Neural crest cell (in vitro differentiated cells): ENCODE measurements around the gene KRTAP12-3. TPM values are rescaled to one million over a fixed set of nuclear protein-coding genes. Genes with fewer than 3 reads are reported as not detected.

Experiments
- DNase-seq: peaks from one replicate; pipeline ENCODE4 v3.0.0; 2021; ENCODE audit warnings: low read depth, mixed read lengths, low spot score
- H3K27ac Mint-ChIP-seq: one replicate; pipeline ENCODE4 v1.8.0; 2021; ENCODE audit warnings: mild to moderate bottlenecking, mixed read lengths; ENCODE audit not compliant: unreplicated experiment
- H3K27me3 Mint-ChIP-seq: 2 replicates; pipeline ENCODE4 v1.8.0; 2021; ENCODE audit warnings: low read depth, mild to moderate bottlenecking, mixed read lengths
- H3K36me3 Mint-ChIP-seq: 2 replicates; pipeline ENCODE4 v1.8.0; 2021; ENCODE audit warnings: low read depth, mild to moderate bottlenecking, mixed read lengths
- H3K4me1 Mint-ChIP-seq: 2 replicates; pipeline ENCODE4 v1.8.0; 2021; ENCODE audit warnings: mixed read lengths
- H3K4me3 Mint-ChIP-seq: one replicate; pipeline ENCODE4 v1.8.0; 2021; ENCODE audit warnings: mild to moderate bottlenecking, mixed read lengths
- H3K9me3 Mint-ChIP-seq: 2 replicates; pipeline ENCODE4 v1.8.0; 2021; ENCODE audit warnings: mixed read lengths
- total RNA-seq: library from RNA; stranded (reverse); gene quantifications from 2 replicates; pipeline ENCODE4 v1.2.1, GENCODE V29; 2021
- TF ChIP-seq, protein P1 (sequence below): fragments of 200-600 bp; sonication (generic); conservative IDR thresholded peaks from 2 replicates; pipeline ENCODE4 v1.5.0; 2021; ENCODE audit warnings: antibody characterized with exemption, mild to moderate bottlenecking

The KRTAP12-3 gene
- total RNA-seq, 1 donor from 2014 or later, result not detected

DNA sequence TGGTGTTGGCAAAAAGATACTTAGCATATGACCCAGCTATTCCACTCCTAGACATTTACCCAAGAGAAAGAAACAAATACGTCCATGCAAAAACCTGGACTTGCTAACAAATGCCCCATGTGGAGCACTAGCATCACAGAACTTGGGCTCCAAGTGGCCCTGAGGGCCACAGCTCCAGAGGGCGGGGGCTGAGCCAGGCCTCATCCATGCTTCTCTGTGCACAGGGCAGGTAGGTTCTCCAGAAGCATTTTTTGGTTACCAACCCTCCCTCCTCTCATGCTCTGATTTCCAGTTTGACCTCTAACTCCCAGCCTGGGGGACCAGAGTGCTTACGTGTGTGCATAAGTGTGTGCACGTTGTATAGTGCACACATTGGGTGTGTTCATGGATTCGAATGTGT, 7.0 kb downstream of the KRTAP12-3 start:
- Mint-ChIP-seq H3K4me1 (peaks cover 4% of the 10 kb centered on the region), H3K4me3 (no peak overlapping the region), H3K36me3 (peaks cover 5% of the 10 kb centered on the region), H3K9me3 (peaks cover 18% of the 10 kb centered on the region), H3K27ac (no peak overlapping the region), H3K27me3 (peaks cover 4% of the 10 kb centered on the region)
- TF ChIP-seq, protein P1, sequence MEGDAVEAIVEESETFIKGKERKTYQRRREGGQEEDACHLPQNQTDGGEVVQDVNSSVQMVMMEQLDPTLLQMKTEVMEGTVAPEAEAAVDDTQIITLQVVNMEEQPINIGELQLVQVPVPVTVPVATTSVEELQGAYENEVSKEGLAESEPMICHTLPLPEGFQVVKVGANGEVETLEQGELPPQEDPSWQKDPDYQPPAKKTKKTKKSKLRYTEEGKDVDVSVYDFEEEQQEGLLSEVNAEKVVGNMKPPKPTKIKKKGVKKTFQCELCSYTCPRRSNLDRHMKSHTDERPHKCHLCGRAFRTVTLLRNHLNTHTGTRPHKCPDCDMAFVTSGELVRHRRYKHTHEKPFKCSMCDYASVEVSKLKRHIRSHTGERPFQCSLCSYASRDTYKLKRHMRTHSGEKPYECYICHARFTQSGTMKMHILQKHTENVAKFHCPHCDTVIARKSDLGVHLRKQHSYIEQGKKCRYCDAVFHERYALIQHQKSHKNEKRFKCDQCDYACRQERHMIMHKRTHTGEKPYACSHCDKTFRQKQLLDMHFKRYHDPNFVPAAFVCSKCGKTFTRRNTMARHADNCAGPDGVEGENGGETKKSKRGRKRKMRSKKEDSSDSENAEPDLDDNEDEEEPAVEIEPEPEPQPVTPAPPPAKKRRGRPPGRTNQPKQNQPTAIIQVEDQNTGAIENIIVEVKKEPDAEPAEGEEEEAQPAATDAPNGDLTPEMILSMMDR, result no peak
- no peak for DNase-seq

DNA sequence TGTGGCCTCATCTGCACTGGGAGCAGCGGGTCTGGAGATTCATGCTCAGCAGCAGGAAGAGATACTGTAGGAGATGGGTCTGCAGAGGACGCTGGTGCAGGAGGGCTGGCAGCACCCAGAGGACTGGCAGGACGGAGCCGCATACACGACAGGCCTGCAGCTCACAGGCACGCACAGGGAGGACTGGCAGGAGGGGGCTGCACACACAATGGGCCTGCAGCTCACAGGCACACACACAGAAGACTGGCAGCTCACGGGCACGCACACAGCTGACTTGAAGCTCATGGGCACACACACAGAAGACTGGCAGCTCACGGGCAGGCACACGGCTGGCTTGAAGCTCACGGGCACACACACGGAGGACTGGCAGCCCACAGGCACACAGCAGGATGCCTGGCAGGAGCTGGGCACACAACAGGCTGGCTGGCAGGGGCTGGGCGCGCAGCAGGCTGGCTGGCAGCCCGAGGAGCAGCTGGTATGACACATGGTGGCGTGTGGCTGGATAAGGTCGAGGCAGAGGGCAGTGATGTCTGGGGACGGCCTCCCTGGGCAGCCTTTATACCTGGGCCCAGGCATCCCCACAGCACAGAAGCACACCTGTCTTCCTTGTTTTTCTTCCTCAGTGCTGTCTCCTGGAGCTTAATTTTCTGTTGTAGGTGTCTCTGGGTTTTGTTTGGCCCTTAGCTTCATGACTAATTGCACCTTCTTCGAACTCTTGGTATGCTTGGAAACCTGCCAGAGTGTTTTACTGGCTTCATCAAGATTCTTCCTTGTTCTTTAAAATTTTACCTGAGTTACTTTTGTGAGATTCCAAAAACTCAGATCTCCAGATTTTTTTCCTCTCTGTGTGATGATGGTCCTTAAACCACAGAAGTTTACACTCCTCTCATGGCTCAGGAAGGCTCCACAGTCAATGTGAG, 8.9 kb downstream of the KRTAP12-3 start, which contains the start of gene KRTAP12-2:
Gene KRTAP12-2 (minus strand): TSS at position 527 of the 920 bp plus-strand sequence. CDS start 41 bp downstream, at position 486.
- no peak within 1 kb of the TSS for H3K27ac Mint-ChIP-seq
- no peak for DNase-seq
- H3K4me3 Mint-ChIP-seq, result no peak within 1 kb of the TSS
- TF ChIP-seq, protein P1, result no peak
- peaks cover 18% of the 10 kb centered on the region for H3K9me3 Mint-ChIP-seq
- peaks cover 4% of the 10 kb centered on the region for H3K27me3 Mint-ChIP-seq
- peaks cover 8% of the 10 kb centered on the region for H3K36me3 Mint-ChIP-seq
- peaks cover under 1% of the 10 kb centered on the region for H3K4me1 Mint-ChIP-seq

DNA sequence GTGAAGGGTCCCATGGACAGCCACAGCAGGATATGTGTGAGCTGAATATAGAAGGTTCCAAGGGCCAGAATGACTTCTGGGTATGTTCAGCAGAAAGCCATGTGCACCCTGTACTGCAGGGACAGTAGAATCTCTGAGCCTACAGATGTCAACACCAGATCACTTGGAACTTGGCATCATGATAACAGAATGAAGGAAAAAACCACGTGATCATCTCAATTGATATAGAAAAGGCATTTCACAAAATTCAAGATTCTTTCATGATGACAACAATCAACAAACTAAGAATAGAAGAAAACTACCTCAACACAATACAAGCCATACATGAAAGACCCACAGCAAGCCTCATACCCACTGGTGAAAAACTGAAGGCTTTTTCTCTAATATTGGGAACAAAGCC, 9.9 kb downstream of the KRTAP12-3 start:
- H3K27ac Mint-ChIP-seq, result no peak overlapping the region
- H3K4me1 Mint-ChIP-seq, result no peaks in the 10 kb centered on the region
- TF ChIP-seq, protein P1, result no peak
- H3K9me3 Mint-ChIP-seq, result peaks cover 12% of the 10 kb centered on the region
- DNase-seq, result no peak
- peaks cover 8% of the 10 kb centered on the region for H3K36me3 Mint-ChIP-seq
- peaks cover 4% of the 10 kb centered on the region for H3K27me3 Mint-ChIP-seq
- no peak overlapping the region for H3K4me3 Mint-ChIP-seq

DNA sequence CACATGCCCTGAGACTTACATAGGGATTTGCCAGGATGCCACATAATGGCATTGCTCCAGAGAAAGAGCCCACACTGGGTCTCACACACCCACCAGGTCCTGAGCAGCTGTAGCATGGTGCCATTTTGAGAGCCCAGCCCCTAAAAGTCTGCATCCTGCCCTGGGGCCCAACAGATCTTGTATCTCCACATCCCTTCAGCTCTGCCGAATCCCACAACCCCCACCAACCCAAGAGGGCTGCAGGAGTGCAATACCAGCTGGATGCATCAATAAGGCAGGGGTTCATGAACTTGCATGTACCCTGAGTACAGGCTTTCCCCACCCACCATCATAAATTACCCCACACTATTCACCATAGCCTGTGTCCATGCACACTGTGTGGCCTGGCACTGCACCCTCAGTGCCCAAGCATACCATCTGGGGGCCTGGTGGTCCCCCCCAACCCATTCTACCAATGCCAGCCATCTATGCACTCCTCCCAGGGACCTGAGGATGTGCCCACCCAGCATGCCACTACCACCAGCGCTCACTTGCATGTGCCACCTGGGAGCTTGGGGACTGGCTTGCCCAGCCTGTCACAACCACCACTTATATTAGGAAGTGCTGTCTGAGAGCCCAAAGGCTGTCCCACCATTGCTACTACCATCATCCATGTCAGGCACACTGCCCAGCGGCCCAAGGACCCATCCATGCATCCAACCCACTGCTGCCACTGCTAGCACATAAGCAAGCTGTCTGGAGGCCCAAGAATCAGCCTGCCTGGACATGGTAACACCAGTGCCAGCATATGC, 13.1 kb downstream of the KRTAP12-3 start:
- TF ChIP-seq, protein P1, result no peak
- H3K4me1 Mint-ChIP-seq, result no peaks in the 10 kb centered on the region
- H3K36me3 Mint-ChIP-seq, result peaks cover 8% of the 10 kb centered on the region
- no peak for DNase-seq
- no peak overlapping the region for H3K4me3 Mint-ChIP-seq
- H3K27ac Mint-ChIP-seq, result peak overlapping the region; percentile 43
- peaks cover 22% of the 10 kb centered on the region for H3K9me3 Mint-ChIP-seq
- H3K27me3 Mint-ChIP-seq, result peaks cover 18% of the 10 kb centered on the region

DNA sequence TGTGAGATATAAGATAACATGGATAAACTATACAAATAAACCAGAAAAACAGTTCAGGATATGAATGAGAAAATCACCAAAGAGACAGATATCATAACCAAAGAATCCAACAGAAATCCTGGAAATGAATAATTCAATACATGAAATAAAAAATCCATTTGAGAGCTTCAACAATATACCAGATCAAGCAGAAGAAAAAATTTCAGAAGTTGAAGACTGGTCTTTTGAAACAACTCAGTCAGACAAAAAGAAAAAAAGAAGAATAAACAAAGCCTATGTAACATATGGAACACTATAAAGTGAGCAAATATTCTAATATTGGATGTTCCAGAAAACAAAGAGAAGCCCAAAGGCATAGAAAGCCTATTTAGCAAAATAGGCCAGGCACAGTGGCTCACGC, 14.2 kb downstream of the KRTAP12-3 start:
- H3K27ac Mint-ChIP-seq, result no peak overlapping the region
- peaks cover 8% of the 10 kb centered on the region for H3K36me3 Mint-ChIP-seq
- TF ChIP-seq, protein P1, result no peak
- peaks cover 22% of the 10 kb centered on the region for H3K9me3 Mint-ChIP-seq
- H3K27me3 Mint-ChIP-seq, result peaks cover 27% of the 10 kb centered on the region
- H3K4me1 Mint-ChIP-seq, result no peaks in the 10 kb centered on the region
- H3K4me3 Mint-ChIP-seq, result no peak overlapping the region
- no peak for DNase-seq
